ENCODE measurements around the gene TGFBR1. TPM values are rescaled to one million over a fixed set of nuclear protein-coding genes. Genes with fewer than 3 reads are reported as not detected.

TGFBR1 gene
- total RNA-seq, 1 donor from 2014 or later = 207 TPM

- H3K4me3 Mint-ChIP-seq (ENCODE audit: unreplicated experiment) = no peak overlapping the region
- peaks cover 3% of the 10 kb centered on the region for H3K4me1 Mint-ChIP-seq (ENCODE audit: low read depth, unreplicated experiment)
- TF ChIP-seq CTCF (IDR thresholded peaks at IDR 0.05; ENCODE audit: partially characterized antibody, unreplicated experiment) = no peak
- H3K27me3 Mint-ChIP-seq (ENCODE audit: unreplicated experiment) = peaks cover 2% of the 10 kb centered on the region
- no peak for DNase-seq
- H3K36me3 Mint-ChIP-seq (ENCODE audit: unreplicated experiment) = no peaks in the 10 kb centered on the region
- no peak overlapping the region for H3K27ac Mint-ChIP-seq (ENCODE audit: unreplicated experiment)
- no peaks in the 10 kb centered on the region for H3K9me3 Mint-ChIP-seq (ENCODE audit: unreplicated experiment)
Measured at GRCh38 chr9:99083051-99083450, 21.9 kb upstream of the TGFBR1 start.

- Mint-ChIP-seq H3K9me3 (ENCODE audit: unreplicated experiment) (no peaks in the 10 kb centered on the region), H3K4me3 (ENCODE audit: unreplicated experiment) (no peak overlapping the region), H3K27me3 (ENCODE audit: unreplicated experiment) (peaks cover 4% of the 10 kb centered on the region), H3K27ac (ENCODE audit: unreplicated experiment) (no peak overlapping the region), H3K4me1 (ENCODE audit: low read depth, unreplicated experiment) (no peaks in the 10 kb centered on the region), H3K36me3 (ENCODE audit: unreplicated experiment) (peaks cover 12% of the 10 kb centered on the region)
- no peak for TF ChIP-seq CTCF (IDR thresholded peaks at IDR 0.05; ENCODE audit: partially characterized antibody, unreplicated experiment)
- DNase-seq = no peak
Measured at GRCh38 chr9:99085949-99086948, 18.7 kb upstream of the TGFBR1 start.

DNA sequence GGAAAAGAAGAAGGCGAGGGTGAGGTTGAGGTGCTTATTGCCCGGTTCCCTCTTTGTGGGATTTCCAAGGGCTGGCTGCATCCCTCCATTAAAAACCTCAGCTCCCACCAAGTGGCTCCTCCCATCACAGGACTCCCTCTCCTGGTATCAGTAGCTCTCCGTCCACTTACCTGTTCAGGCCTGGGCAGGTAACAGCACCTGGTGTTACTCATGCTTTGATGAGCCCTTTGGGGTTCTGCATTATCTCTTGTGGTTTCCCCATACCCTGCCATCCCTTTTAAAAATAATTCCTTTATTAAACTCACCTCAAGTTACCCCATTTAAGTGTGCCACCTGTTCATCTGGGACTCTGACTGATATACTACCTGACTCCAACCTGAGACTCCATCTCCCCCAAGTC lies 17.5 kb upstream of the TGFBR1 start:
- Mint-ChIP-seq H3K4me1 (ENCODE audit: low read depth, unreplicated experiment) (no peaks in the 10 kb centered on the region), H3K36me3 (ENCODE audit: unreplicated experiment) (peaks cover 12% of the 10 kb centered on the region), H3K27me3 (ENCODE audit: unreplicated experiment) (peaks cover 3% of the 10 kb centered on the region), H3K27ac (ENCODE audit: unreplicated experiment) (peak overlapping the region; percentile 7), H3K9me3 (ENCODE audit: unreplicated experiment) (no peaks in the 10 kb centered on the region), H3K4me3 (ENCODE audit: unreplicated experiment) (no peak overlapping the region)
- no peak for TF ChIP-seq CTCF (IDR thresholded peaks at IDR 0.05; ENCODE audit: partially characterized antibody, unreplicated experiment)
- DNase-seq = no peak

DNA sequence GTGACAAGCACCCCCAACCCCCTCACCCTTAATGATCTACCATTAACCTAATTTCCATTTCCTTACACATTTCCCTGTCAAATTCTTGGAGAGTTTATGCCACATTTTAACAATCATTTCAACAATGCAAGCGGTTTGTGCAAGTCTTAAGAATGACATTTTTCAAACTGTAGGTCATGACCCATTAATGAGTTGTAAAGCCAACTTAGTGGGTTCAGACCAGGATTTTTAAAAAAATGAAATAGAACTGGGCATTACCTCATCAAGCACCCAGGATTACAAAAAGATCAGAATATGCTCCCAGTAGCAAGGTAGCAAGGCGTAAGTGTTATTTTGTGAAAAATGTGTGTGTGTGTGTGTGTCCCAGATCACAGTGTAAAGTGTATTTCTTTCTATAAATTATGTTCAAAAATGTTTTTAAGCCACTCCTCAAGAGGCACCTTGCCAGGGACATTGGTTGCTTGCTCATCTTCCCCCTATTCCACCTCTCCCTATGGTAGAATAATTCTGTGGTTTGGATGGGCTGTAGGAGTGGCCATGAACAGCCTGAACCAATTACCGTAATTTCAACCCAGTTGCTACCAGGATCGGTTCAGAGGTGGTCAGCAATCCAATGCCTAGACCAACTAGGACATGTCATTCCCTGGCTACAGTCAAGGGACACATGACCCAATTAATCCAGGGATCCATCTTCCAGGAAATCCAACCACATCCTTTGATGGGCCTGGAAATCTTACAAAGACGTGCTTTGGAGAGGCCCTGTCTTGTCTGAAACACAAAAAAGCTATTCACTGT lies 14.4 kb upstream of the TGFBR1 start:
- Mint-ChIP-seq H3K27ac (ENCODE audit: unreplicated experiment) (no peak overlapping the region), H3K4me3 (ENCODE audit: unreplicated experiment) (no peak overlapping the region), H3K9me3 (ENCODE audit: unreplicated experiment) (no peaks in the 10 kb centered on the region), H3K36me3 (ENCODE audit: unreplicated experiment) (peaks cover 12% of the 10 kb centered on the region), H3K27me3 (ENCODE audit: unreplicated experiment) (peaks cover 3% of the 10 kb centered on the region), H3K4me1 (ENCODE audit: low read depth, unreplicated experiment) (no peaks in the 10 kb centered on the region)
- no peak for DNase-seq
- no peak for TF ChIP-seq CTCF (IDR thresholded peaks at IDR 0.05; ENCODE audit: partially characterized antibody, unreplicated experiment)

Data from glutamatergic neuron (in vitro differentiated cells).